HG03469 (cell line): Measurements from ENCODE around the gene CXCR2.
"Not testable (repeated sequence)": the region's sequence is repeated elsewhere in the genome, so short reads cannot be mapped to it uniquely, and the experiment has no call there.

Experiments used
- ATAC-seq: cut with Tn5 transposase; IDR thresholded peaks from one replicate; pipeline ENCODE4 v1.9.1; 2021; ENCODE audit warnings: mild to moderate bottlenecking, moderate library complexity, moderate number of reproducible peaks; ENCODE audit not compliant: unreplicated experiment

Gene CXCR2

DNA sequence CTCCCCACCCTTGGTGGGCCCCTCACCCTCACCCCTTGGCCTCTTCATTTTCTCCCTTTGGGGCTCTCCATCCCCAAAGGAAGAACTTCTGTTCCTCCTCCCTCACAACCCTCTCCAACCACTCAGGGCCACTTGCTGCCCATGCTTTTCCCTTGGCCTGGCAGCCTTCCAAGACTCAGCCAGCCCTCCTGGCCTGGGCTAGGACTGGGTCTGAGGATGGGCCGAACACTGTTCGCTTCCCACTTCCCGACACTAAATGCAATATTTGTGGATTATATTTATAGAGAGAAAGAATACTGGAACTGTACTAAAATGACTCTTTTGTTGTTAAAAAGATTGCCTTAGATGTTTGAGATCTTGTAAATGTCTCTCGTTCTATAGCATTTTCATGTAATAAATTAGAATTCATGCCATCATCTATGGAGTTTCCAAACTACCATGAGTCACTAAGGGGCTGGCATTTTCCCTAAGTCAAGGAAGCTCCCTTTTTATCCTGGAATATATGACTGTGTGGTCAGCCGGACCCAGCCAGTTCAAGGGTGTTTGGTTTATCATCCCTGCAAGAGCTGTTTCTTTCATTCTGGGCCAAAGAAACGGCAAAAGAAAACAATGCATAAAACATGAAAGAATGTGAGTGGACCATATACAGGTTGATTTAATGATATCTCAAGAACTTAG lies 3.8 kb downstream of the CXCR2 start:
- ATAC-seq: no peak

DNA sequence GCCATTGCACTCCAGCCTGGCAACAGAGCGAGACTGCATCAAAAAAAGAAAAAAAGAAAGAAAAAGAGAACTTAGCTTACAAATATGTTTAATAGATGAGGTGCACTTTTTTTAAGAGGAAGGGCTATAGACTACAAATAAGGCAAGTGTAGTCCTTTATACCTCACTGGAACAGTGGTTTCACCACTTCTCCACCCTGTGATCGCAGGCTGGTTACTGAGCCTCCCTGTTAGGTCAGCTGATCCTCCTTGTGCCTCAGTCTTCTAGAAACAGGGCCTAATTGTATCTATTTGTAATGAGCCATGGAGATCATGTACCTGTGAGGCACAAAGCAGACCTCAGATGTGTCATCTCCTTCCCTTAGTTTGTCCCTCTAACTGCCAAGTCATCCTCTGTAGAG lies 4.5 kb downstream of the CXCR2 start:
- ATAC-seq: no peak

DNA sequence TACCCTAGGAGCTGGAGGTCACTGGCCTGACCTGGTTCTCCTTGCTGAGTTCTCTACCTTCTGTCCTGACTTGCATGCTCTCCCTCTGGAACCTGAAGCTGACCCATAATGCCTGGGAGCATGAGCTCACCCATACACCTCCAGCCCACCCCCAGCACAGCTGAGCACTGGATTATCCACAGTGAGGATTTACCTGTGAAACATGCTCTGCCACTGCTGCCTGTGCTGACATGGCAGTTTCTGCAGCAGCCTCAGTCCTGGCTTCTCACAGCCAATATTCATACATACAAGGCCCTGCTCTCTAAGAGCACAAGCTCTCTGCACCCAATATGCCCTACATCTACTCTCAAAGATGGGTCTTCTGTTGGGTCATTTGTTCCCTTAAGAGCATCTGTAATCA lies 5.0 kb downstream of the CXCR2 start:
- ATAC-seq: no peak

DNA sequence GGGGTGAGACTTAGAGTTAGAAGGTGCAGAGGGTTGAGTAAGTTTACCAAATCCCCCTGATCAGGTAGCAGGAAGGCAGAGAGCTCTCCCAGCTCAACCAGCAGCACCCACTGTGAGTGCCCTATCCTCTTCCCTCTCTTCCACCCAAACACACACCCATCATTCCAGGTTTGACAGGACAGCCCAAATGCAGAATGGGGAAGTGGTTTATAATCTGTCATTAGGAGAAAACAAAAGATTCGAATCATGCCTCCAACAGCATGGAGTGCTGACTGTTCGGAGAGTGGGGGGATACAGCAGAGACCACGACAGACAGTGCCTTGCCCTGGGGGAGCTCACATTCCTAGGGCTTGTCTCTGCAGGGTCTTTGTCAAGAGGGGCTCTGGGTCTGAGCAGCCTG lies 11.7 kb downstream of the CXCR2 start:
- no peak for ATAC-seq

DNA sequence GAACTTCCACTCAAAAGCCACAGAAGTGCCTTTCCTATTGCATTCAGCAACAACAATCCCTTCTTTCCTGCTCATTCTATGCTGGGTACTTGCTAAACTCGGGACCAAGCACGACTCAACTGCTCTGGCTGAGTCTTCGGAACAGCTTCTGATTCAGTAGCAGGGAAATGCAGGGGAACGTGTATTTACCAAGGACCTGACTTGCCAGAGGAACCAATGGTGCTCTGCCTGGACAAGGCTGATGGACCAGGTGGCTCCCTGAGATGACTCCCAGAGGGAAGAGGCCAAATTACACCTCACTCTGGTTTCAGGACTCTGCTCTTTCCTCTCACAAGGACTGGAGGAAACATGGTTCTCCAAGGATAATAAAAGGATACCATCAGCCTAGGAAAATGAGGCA lies 12.2 kb downstream of the CXCR2 start:
- no peak for ATAC-seq

DNA sequence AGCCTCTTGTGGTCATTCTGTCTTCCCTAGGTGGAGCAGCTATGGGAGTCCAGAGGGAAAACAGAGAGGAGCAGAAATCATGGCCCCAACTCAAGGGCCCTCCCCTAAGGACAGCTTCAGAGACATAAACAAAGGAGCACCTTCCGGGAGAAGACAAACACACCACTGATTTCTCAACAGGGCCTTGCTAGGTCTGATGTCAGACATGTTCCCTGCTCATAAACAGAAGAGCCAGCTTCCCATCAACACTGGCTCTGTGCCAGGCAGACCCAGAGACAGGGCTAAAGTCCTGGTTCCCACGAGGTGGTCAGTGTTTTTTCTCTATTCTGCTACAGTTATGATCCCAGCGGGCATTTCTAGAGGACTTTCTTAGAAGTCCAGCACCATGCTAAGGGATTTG lies 19.3 kb downstream of the CXCR2 start:
- ATAC-seq: no peak

DNA sequence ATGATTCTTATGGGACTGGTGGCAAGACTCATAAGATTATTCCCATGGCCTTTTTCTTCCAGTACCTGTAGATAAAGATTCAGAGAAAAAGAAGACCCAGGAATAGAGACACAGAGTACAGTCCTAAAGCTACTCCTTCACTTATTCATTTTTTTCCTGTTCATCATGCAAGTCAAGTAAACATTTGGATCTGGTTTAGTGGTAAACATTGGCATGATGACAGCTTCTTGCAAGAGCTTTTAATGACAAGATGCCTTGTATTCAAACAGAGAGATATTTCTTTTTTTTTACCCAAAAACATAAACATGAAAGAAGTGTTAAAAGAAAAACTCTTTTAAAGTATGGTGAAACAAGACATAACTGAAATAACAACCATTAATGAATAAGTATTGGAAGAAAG lies 20.2 kb downstream of the CXCR2 start:
- no peak for ATAC-seq

DNA sequence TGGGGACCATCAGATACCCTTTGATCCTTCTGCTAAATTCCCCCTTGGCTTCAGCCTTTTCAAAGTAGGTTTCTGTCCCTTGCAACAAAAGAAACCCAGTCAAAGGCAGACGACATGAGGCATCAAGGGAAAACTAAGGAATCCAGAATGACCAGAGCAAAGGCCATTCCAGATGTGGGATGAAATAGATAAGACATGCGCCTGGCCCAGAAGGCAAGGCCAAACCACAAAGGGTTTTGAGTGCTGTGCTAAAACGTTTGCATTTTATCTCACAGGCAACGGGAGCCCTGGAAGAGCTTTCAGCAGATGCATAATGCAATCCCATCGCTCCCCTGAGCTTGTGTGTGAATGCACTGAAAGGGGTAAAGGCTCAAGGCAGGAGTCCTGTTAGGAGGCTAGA lies 23.3 kb downstream of the CXCR2 start:
- ATAC-seq: no peak

DNA sequence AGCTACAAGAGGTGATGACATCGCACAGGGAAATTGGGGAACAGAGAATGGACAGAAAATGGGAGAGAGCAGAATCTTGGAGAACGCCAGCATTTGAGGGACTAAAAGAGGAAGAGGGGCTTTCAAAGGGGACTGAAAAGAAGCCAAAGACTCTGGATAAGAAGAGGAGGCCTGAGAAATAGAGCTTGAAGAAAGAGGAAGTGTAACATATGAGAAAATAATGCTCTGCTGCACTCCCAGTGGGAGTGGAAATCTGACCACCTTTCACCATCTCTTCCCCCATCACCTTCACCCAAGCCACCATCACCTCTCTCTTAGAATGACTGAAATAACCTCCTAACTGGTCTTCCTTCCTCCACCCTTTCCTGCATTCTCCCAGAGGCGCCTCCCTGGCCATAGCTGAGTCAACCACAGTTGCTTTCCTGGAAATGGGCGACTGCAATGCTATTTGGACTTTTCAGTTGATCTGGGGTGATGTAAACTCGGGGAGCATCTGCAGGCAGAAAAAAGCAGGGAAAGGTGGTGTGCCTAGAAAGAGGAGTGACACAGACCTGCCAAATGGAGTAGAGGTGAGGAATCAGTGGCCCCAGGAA lies 24.1 kb downstream of the CXCR2 start:
- ATAC-seq: peak; percentile 44

DNA sequence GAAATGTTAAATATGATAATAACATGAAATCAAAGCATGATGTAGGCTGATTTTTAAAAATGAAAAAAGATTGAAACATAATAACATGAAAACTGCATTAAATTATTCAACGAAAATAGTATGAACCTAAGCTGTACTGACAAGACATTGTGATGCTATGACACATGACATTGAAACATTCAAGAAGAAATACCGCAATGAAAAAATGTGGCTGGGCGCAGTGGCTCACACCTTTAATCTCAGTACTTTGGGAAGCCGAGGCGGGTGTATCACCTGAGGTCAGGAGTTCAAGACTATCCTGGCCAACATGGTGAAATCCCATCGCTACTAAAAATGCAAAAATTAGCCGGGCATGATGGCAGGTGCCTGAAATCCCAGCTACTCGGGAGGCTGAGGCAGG lies 26.3 kb downstream of the CXCR2 start:
- ATAC-seq: no peak

DNA sequence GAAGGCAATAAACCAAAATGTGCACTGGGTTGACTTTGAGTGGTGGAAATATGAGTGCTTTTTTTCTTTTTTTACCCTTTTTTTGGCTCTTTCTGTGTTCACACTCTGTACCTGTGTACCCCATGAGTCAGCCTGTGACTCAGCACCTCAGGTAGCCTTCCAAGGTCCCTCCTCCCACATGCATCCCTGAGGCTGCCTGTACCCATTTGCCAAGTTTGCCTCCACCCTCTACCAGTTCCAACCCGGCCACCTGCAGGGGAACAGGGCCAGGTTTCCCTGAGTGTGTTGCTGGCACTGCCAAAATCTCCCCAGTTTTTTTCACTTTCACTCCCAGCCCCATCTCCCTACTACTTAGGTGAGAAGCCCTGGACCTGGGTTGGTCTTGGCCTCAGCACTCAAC lies 26.9 kb downstream of the CXCR2 start:
- no peak for ATAC-seq

DNA sequence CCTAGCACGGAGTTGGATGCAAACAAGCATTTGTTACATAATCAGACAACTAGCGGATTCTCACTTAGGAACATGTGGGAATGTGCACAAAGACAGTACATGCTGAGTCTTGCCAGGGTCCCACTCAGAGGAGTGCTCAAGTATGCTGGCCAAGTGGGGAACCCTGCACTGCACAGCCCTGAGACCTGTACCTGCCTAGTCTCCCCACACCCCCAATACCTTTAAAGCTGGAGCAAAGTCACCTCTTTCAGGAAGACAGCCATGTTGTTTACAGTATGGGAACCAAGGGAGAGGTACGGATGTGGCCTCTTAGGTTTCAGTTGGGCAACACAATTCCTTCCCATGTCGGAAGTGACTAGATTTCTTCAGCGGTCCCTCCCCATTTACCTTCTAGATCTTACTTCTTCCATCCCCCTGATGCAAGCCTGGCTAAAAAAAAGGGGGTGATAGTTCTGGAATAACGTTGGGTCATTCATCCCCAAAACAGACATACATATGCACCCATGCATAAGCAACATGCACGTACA lies 30.2 kb downstream of the CXCR2 start:
- ATAC-seq: no peak

DNA sequence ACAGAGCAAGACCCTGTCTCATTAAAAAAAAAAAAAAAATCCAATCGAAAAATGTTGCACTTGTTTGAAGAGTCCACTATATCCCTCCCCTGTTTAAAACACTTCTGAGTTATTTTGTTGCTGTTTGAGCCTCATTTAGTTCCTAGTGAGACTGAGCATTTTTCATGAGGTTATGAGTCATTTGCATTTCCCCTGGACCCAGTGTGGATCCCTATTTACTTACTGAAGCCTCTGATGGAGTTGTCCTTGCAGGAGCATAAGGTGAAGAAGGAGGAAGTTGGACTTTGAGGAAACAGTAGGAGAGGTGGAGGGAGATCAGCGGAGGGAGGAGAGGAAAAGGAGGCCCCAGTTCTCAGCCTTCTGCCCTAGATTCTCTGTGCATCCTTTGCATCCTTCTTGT lies 35.8 kb downstream of the CXCR2 start:
- no peak for ATAC-seq

DNA sequence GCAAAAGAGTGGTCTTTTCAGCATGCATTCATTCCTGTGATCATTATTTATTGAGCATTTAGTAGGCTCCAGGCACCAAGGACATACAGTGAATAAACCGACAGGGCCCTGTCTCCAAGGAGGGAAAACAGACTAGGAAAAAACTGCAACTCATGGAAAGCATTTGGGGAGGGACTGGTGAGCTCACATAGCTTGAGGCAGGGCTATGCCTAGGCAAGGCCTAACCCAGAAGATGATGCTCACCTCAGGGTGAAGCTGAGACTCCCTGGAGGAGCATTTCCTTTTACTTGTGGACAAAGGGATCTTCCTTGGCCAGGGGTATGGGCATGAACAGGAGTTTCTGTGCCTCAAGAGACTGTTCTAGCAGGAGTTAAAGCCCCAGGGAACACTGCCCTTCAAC lies 37.0 kb downstream of the CXCR2 start:
- ATAC-seq: no peak

DNA sequence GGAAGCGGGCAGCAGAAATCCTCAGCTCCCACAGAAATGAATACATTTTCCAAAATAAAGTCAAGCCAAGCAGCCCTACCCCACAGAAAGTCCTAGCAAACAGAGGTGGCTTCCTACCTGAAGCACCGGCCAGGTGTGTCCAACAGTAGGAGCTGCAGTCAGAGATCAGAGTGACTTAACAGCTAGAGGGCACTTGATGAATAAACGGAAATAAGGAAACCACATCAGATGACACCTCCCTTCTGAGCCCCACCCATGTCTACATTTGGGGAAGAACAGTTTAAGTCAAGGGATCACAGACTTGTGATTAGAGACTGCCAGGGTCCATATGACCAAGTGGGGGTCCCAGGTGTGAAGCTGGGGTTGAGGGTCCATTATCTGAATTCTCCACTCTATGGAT lies 41.0 kb downstream of the CXCR2 start, which contains the start of gene CXCR1:
TSS of gene CXCR1 (minus strand) at position 172 of the 400 bp plus-strand sequence. CDS start 1,751 bp downstream, outside the sequence.
- no peak for ATAC-seq

DNA sequence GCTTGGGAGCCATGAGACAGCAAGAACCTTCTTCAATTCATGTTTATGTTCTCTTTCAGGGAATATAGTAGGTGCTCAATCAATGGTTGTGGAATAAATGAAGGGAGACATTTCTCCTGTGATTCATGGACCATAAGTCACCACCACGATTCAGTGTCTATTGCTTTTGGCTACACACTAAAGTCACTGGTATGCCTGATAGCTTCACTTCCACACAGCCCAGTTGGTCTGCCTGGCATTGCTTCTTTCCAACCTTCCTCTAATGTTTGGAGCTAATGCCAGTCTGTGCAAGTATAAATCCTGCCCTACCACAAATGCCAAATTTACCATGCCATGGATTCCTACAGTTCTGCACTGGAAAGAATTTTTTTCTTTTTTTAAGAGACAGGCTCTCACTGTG lies 42.2 kb downstream of the CXCR2 start:
- no peak for ATAC-seq

DNA sequence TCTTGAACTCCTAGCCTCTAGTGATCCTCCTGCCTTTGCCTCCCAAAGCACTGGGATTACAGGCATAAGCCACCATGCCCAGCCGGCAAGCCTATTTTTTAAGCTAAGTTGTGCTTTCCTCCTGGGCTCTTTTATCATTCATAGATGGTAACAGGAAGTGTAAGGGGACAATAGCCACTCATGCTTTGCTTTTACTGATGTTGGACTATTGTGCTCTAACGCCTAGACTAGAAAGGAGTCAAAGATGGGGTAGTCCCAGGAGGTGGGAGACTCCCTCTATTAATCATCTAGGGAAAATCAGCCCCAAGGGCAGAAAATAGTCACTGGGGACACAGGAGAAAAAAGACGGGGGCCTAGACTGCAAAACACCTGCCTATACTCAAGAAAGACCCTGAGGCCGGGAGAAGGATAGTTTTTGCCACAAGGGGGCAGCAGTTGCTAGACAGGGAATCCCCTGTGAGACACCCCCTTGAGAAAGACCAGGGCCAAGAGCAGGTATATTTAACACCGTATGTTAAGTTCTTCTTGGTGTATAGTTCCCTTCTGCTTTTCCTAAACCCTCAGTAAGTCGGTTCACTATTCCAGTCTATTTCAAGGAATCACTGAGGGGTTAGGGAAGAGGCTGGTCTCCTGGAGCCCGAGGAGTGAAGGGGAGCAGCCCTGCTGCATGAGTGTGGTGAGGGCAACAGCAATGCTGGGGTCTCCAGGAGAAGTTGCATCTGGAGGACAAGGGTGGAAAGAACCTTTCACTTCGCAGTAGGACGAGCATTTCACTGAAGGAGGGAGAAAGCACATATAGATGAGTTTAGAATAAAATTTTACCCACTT lies 43.0 kb downstream of the CXCR2 start:
- no peak for ATAC-seq

DNA sequence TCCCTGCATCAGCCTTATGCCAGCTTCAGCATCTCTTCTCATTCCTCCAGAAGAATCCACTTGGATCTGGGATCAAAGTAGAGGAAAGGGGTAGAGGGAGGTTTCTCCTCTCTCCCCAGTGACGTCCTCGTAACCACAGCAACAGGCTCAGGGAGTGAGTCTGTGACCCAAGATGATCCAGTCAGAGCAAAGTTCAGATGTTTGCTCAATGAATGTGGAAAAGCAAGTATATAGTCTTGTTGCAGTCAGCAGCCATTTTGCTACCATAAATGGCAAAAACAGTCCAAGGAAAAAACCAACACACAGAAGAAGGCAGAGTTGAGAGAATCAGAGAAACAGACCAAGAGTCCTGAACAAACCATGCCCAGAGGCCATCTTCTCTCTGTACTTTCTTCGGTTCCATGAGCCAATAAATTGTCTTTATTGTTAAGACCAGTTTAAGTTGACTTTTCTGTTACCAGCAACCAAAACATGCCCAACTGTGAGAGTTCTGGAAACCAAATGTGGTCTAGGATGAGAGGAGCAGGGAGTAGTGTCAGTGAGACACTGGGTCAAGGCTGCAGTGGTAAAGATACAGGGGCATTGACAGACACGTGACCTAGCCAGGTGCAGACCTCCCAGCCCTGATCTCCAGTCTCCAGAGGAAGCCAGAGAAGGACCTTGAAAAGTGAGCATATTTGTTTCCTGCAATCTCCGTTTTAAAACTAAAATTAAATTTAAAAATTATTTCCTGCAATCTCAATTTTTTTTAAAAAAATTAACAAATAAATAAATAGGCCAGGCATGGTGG lies 44.1 kb downstream of the CXCR2 start:
- no peak for ATAC-seq

DNA sequence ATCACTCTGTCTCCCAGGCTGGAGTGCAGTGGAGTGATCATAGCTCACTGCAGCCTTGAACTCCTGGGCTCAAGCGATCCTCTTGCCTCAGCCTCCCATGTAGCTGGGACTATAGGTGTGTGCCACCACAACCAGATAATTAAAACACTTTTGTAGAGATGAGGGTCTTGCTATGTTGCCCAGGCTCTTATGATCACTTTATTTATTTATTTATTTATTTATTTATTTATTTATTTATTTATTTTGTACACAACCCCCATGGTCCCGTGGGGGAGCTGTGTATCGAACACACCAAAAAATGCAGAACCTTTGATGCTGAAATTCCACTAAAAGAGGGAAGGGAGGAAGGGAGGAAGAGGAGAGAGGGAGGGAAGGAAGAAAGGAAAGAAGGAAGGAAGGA lies 45.9 kb downstream of the CXCR2 start:
- ATAC-seq: not testable (repeated sequence)

DNA sequence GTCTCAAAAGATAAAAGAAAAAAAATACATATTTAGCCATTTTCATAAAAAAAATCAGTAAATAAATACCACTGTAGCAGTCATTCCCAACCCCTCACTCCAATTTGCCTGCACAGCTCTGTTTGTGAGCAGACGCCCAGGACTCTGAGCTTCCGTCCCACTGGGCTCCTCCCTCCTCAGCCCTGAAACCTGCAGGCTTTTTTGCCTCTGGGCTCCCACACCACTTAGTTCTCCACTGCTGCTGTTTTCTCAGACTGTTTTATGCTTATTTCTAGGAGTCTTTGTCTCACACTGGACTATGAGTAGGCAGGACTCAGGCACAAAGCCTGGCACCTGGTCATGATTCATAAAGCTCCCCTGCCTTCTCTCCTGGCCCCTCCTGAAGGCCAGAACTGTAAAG lies 47.0 kb downstream of the CXCR2 start:
- ATAC-seq: no peak

DNA sequence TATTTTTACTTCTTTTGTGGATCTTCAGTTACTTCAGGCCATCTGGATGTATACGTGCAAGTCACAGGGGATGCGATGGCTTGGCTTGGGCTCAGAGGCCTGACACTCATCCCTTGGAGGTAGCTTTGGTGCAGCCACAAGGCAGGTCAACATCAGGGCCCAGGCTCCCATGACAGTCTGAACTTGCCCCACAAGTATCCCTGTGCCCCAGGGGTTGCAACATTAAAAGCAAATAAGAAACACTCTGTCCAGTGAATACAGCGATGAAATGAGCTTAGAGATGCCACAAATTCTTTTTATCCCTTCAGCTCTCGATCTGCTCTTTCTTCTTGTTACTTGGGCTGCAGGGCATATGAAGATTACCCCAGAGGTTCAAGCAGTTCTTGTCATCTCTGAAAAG lies 54.0 kb downstream of the CXCR2 start:
- no peak for ATAC-seq
